Measurements from ENCODE around the gene SAE1. TPM values are rescaled to one million over a fixed set of nuclear protein-coding genes. Genes with fewer than 3 reads are reported as not detected.

Gene SAE1
- total and polyA plus RNA-seq, 2 of the 4 experiments (the other 2 are of a cell fraction), result 165 to 184 TPM

- Histone ChIP-seq H3K4me2 (ENCODE audit: low read depth, low read length) (peak overlapping the region; percentile 80), H2BK5ac (ENCODE audit: low read depth, low read length, poor library complexity, severe bottlenecking) (peak overlapping the region; percentile 90), H2BK120ac (ENCODE audit: low read depth, low read length) (peak overlapping the region; percentile 80), H2AK9ac (replicated peaks; ENCODE audit: low read depth, low read length, poor library complexity) (peak overlapping the region; percentile 90), H3K56ac (ENCODE audit: extremely low read depth, insufficient read depth, low read length) (peak overlapping the region; percentile 31; the same call in 1 of the 2 replicates), H2AFZ (replicated peaks; ENCODE audit: low read length, poor library complexity) (peak overlapping the region; percentile 80), H2BK15ac (ENCODE audit: low read depth, low read length) (peak overlapping the region; percentile 22; the same call in 1 of the 3 replicates), H4K5ac (ENCODE audit: low read depth, low read length) (peak overlapping the region; percentile 54; the same call in 1 of the 2 replicates), H3K36me3 (ENCODE audit: control insufficient read depth, insufficient read depth, low read length) (peaks cover 17% of the 10 kb centered on the region; the same call in 1 of the 2 replicates), H2BK20ac (ENCODE audit: low read depth, low read length) (peak overlapping the region; percentile 64), H3K18ac (ENCODE audit: low read depth, low read length) (peak overlapping the region; percentile 58; the same call in 1 of the 2 replicates), H3K27ac (ENCODE audit: insufficient read depth, low read length) (peak overlapping the region; percentile 97), H3K4ac (ENCODE audit: low read depth, low read length) (peak overlapping the region; percentile 93), H3K79me1 (ENCODE audit: low read depth in 1 of 2, low read length in 2 of 2) (peaks cover 6 to 59% of the 10 kb centered on the region in 2 experiments), H4K8ac (ENCODE audit: low read depth in 2 of 2, low read length in 2 of 2) (peak overlapping the region; percentile 90 to 91; a peak in 2 of 4 replicates), H3K9me1 (ENCODE audit: insufficient read depth, low read length) (peaks cover 9% of the 10 kb centered on the region), H4K20me1 (ENCODE audit: insufficient read depth, low read length) (peaks cover 38% of the 10 kb centered on the region), H3K4me3 (ENCODE audit: insufficient read depth, low read depth, low read length) (peak overlapping the region; percentile 1), H3K14ac (replicated peaks; ENCODE audit: low read depth, low read length) (peak overlapping the region; percentile 27), H4K91ac (ENCODE audit: insufficient read depth, low read depth, low read length) (peak overlapping the region; percentile 70), H3K9me3 (ENCODE audit: control insufficient read depth, insufficient read depth, low read length) (no peaks in the 10 kb centered on the region), H3K27me3 (ENCODE audit: control insufficient read depth, insufficient read depth, low read length) (no peaks in the 10 kb centered on the region), H2AK5ac (ENCODE audit: low read depth, low read length) (0 out of 2 replicates have a peak overlapping the region, but pooled peaks have one; percentile 38), H3K9ac (ENCODE audit: low read depth, low read length) (peak overlapping the region; percentile 60), H3K4me1 (ENCODE audit: control insufficient read depth, insufficient read depth, low read length) (peaks cover 19% of the 10 kb centered on the region), H3K23ac (ENCODE audit: low read depth, low read length) (peak overlapping the region; percentile 61; the same call in 1 of the 2 replicates)
- dilution Hi-C loops (cut with HindIII; ENCODE audit: low sequenced_read_pairs, unreplicated experiment), result no loop called here
- ChIA-PET POLR2A (ENCODE audit: unreplicated experiment) (interaction anchor here (0.6 to 1.2 kb wide), 5 partner anchors 15 to 100 kb away, joined by 3 to 5 read pairs (median 4); partner anchors contain the start of gene CCDC9), CTCF (interaction anchor here (0.6 to 2.4 kb wide), 5 partner anchors 11 to 76 kb away, joined by 3 to 13 read pairs (median 3); no protein-coding TSS in a partner anchor)
- intact Hi-C loops (cut with micrococcal nuclease), result loop anchor here (1.0 kb wide), 2 partner anchors 16 to 18 kb away; no protein-coding TSS in a partner anchor
- in situ Hi-C loops (cut with MboI; ENCODE audit: low sequenced_read_pairs), result no loop called here
- DNase-seq (peak; percentile 84), ATAC-seq (ENCODE audit: low read depth) (peak; percentile 57)
- BruUV-seq (replicated peaks), result no TSS peak
- WGBS, 2 experiments (ENCODE audit: extremely low coverage in 2 of 2, insufficient read length in 1 of 2), result 4% methylated on average over 19 of the region's 59 CpGs; no CpG with 5 or more reads in 1 of the 2 experiments
- TF ChIP-seq FOS (IDR thresholded peaks at IDR 0.05; ENCODE audit: low read depth, low read length) (peak; percentile 62; the same call in 1 of the 2 replicates), CHD1 (IDR thresholded peaks at IDR 0.05; ENCODE audit: low read depth, low read length) (no peak), RFX5 (IDR thresholded peaks at IDR 0.05; ENCODE audit: low read depth, low read length) (no peak), USF2 (IDR thresholded peaks at IDR 0.05; ENCODE audit: low read depth, low read length) (0 out of 2 replicates have a peak, but pooled peaks have one; percentile 17), SMC3 (IDR thresholded peaks at IDR 0.05; ENCODE audit: low read depth, low read length) (no peak), MAZ (IDR thresholded peaks at IDR 0.05; ENCODE audit: borderline replicate concordance, low read depth, low read length) (peak; percentile 82; the same call in 1 of the 2 replicates), RCOR1 (IDR thresholded peaks at IDR 0.05; ENCODE audit: insufficient replicate concordance, low read length) (no peak), ELK1 (IDR thresholded peaks at IDR 0.05; ENCODE audit: borderline replicate concordance, low read depth, low read length) (no peak), CTCF (conservative IDR thresholded peaks at IDR 0.05; ENCODE audit: low read depth, low read length) (peak; percentile 39), BHLHE40 (IDR thresholded peaks at IDR 0.05; ENCODE audit: low read depth, low read length) (0 out of 2 replicates have a peak, but pooled peaks have one; percentile 27), MAFK (IDR thresholded peaks at IDR 0.05; ENCODE audit: low read depth, low read length) (no peak), NFE2L2 (IDR thresholded peaks at IDR 0.05; ENCODE audit: low read depth, low read length) (peak; percentile 28; the same call in 1 of the 2 replicates)
These were observed 95.3 kb downstream of the SAE1 start for GRCh38 chr19:47225746-47226425.

Data from IMR-90 (cell line).